Measurements from ENCODE around the gene ZNF100. TPM values are rescaled to one million over a fixed set of nuclear protein-coding genes. Genes with fewer than 3 reads are reported as not detected.

Gene ZNF100
- 1.7 and 2.5 TPM in 2 replicates for total RNA-seq

DNA sequence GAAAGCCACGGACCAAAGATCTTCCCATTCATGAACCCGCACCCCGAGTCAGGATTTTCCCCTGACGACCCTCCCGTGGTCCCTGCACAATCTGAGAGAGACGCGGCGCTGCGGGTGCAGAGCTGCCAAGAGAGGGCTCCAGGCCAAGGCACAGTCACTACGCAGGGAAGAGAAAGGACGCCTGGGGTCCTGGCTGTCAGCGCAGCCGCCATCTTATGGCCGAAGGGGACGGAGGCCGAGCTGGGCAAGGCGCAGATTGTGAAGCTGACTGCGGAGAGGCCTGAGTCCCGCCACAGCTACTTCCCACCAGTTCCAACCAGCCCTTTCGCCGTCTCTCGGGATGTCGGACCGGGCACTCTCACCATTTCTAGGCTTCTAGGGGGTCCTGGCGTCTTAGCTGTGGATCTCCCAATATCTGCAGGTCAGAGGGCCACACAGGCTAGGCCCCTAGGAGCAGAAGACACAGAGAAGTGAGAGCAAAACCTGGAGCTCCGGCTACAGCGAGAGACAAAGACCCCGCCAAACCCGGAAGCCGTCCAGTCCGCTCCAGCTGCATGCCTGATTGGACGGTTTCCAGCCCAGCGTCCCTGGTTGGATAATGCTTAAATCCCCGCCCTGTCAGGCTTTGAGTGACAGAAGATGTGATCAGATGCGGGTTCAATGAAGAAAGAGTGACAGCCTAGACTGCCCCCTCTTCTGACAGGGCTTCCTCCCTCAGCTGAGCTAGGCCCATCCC lies at the start of gene ZNF100:
Gene ZNF100, minus strand, starts transcription at position 515 of the 736 bp plus-strand sequence. Its CDS starts 150 bp downstream, at position 365.

Other genes starting within 250 kb of the ZNF100 start
- 3.8 and 8.6 TPM in 2 replicates for gene ZNF43, start 68.6 kb upstream of the ZNF100 start, total RNA-seq
- 0.33 and 0.73 TPM in 2 replicates for gene ZNF208, start 243.4 kb upstream of the ZNF100 start, total RNA-seq